ENCODE measurements around the gene RARG.
A peak's percentile ranks its signal among the peaks of the same experiment; 100 is the strongest.

Gene RARG

GRCh38 chr12:53245286-53245685 lies 13.3 kb upstream of the RARG start:
- DNase-seq: no peak

GRCh38 chr12:53244337-53244736 lies 12.3 kb upstream of the RARG start:
- no peak for DNase-seq

- DNase-seq: no peak
Measured at GRCh38 chr12:53241623-53242412, 9.8 kb upstream of the RARG start.

GRCh38 chr12:53239643-53240258 lies 7.7 kb upstream of the RARG start:
- no peak for DNase-seq

GRCh38 chr12:53236443-53237111 lies 4.6 kb upstream of the RARG start:
- DNase-seq: no peak

- no peak for DNase-seq
Measured at GRCh38 chr12:53235742-53236442, 3.9 kb upstream of the RARG start.

- peak in 1 of 56 donors; percentile 21 for DNase-seq
Measured at GRCh38 chr12:53235164-53235563, 3.2 kb upstream of the RARG start.

GRCh38 chr12:53234271-53234914 lies 2.4 kb upstream of the RARG start:
- DNase-seq: peak in 3 of 56 donors; percentile 17 to 37 (median 19)

DNA sequence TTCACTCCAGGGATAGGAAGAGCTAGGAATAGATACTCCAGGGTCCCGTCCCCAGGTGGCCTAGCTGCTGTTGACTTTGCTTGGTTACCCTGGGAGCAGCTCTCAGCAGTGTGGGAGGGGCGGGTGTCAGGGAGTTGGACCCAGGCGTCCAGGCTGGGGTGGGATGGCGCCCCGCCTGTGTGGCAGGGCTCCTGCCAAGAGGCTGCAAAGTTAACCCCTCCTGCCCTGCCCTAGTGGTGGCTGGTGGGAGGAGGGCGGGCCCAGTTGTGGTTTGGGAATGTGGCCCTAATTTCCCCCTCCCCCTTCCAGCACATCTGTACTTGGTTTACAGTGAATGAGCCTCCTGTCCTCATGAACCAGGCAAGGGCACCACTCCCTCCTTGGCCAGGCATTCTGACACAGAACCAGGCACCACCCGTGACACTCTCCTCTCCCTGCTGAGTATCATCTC lies 1.7 kb upstream of the RARG start:
- peak in 1 of 56 donors; percentile 25 for DNase-seq

DNA sequence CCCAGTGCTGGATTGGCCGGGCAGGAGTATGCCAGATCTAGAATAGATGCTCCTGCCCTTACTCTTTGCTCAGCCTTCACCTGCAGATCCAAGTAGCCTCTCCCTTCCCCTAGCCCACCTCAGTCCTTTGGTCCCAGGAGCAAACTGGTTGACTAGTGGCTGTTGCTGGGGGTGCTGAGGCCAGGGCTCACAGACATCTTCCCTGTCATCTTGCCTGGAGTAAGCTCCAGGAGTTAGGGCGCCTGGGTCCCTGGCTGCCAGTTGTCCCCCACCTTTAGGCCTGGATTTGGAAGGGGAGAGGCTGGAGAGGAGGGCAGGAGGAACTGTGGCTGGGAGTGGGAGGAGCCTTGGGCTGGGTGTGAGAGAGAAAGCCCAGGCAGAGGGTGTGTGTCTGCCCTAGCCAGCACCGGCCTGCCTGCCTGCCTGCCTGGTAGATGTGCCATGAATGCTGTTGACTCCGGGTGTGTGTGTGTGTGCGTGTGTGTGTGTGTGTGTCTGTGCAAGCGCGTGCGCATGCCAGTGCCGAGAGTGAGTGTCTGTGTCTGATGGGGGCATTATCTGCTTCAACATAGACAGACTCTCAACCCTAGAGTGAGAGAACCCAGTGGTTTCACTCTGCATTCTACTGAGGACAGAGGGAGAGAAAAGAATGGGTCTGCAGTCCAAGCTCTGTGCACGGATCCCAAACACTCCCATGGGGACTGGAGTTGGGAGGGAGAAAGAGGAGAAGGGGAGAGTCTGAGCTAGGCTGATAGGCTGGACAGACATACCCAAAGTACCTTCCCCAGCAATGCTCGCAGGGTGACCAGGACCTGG lies 845 bp upstream of the RARG start:
- peak in 7 of 56 donors; percentile 22 to 55 (median 31) for DNase-seq

DNA sequence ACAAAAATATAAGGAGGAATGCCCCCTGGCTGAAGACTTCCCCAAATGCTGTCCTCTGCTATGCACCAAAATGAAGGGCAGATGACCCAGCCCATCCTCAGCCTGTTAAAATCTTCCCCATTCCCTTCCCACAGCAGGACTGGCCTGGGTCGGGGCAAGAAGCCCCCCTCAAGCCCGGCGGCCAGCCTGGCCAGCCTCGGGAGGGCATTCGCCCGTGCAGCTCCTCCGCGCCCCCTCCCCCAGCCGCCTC lies 413 bp downstream of the RARG start:
- DNase-seq: no peak

GRCh38 chr12:53230108-53230845 lies 1.7 kb downstream of the RARG start:
- peak in 1 of 56 donors; percentile 24 for DNase-seq

DNA sequence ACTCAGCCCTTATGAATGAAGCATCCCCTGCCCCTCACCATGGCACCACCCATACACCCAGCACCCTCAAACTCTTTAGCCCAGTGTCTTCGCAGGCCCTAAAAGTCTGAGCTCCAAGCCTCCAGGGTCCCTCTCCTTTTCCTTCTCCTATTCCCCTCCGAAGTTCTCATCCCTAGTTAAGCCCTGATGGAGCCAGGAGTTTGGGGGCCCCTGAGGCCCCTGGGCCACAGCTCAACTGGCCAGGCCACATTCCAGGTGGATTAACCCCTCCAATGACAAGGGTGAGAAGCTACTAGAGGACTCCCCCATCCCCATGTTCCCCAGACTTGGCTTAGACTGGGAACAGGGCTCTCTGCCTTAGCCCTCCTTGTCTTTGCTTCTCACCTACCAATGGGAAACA lies 2.6 kb downstream of the RARG start:
- no peak for DNase-seq

DNA sequence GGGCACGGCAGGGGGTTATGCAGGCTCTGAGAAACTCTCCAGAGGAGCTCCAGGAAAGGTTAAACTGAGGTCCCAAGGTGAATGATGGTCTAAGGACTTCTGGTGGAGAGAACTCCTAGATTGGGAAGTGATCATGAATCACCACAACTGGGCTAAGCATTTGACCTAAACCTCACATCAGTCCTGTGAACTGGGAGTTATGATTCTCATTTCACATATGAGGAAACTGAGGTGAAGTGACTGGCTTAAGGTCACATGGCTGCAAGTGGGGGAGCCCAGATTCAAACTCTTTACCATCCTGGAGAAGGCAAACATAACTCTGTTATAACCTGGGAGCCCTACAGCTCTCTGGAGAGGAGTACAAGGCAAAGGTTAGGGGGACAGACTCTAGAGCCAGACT lies 4.2 kb downstream of the RARG start:
- no peak for DNase-seq

DNA sequence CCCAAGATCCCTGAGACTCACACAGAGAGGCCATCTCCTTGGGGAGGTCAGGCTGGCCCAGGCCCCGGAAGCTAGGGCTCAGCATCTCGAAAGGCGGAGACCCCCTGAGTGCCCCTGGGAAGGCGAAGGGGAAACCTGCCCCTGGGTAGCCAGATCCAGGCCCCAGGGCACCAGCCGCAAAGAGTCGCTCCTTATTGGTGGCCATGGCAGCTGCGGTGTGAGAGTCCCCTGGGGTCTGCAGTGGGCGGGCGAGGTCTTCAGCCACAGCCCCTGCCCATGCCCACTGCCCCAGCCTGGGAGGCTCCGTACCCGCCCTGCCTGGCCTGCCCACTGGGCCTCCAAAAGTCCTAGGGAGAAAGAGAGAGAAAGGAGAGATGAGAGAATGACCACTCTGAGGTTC lies 4.7 kb downstream of the RARG start:
- DNase-seq: no peak

DNA sequence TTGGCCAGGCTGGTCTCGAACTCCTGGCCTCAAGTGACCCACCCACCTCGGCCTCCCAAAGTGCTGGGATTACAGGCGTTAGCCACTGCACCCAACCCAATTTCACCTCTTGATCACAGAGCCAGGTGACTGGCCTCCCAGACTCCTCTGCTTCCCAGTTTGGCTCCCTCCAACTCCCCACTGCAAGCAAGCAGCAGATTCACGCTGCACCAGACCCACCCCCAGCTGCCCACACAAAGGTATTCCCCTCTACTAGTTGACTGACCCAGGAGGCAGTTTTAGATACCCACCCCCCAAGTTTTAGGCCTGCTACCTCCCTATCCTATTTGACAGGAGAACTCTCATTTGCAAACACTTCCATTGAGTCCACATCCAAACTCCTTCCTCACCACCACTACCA lies 5.2 kb downstream of the RARG start:
- DNase-seq: no peak

GRCh38 chr12:53225635-53226424 lies 6.2 kb downstream of the RARG start:
- DNase-seq: peak in 4 of 56 donors; percentile 14 to 34 (median 21)

- DNase-seq: peak in 1 of 56 donors; percentile 18
Measured at GRCh38 chr12:53224897-53225634, 6.9 kb downstream of the RARG start.
